Thyroid gland (tissue), 4 donors: ENCODE results near the gene EP400.

Experiments
- CTCF ChIP-seq, 6 experiments: fragments of 200-600 bp in 3 of 6; fragments of 450-650 bp in 3 of 6; sonication (generic) in 3 of 6; IDR thresholded peaks; one replicate each; pipeline ENCODE4 v1.5.1; 2016 to 2019; ENCODE audit warnings: antibody characterized with exemption in 6 of 6, mild to moderate bottlenecking in 2 of 6, inconsistent platforms in 1 of 6, moderate library complexity in 1 of 6
- POLR2A ChIP-seq, 2 donors: fragments of 450-650 bp; IDR thresholded peaks; one replicate each; pipeline ENCODE4 v1.6.1; 2017; ENCODE audit warnings: antibody characterized with exemption in 2 of 2, mild to moderate bottlenecking in 2 of 2, moderate library complexity in 1 of 2

- TF ChIP-seq CTCF (IDR thresholded peaks at IDR 0.05) (no peak), POLR2A (IDR thresholded peaks at IDR 0.05) (no peak)
Measured at GRCh38 chr12:132030367-132031038, 80.8 kb downstream of the EP400 start.
